HEK293T (cell line): Measurements from ENCODE around the gene PPP1R12B.
"Not testable (repeated sequence)": the region's sequence is repeated elsewhere in the genome, so short reads cannot be mapped to it uniquely, and the experiment has no call there.

Experiments used
- FOXK2 ChIP-seq: fragments of 450-650 bp; IDR thresholded peaks from 2 replicates; pipeline ENCODE4 v1.6.1; 2016; ENCODE audit warnings: mild to moderate bottlenecking
- TARDBP ChIP-seq: fragments of 450-650 bp; IDR thresholded peaks from 2 replicates; pipeline ENCODE4 v1.6.1; 2016

- TF ChIP-seq TARDBP, FOXK2: not testable (repeated sequence)
These were observed 4.2 kb downstream of the PPP1R12B start for GRCh38 chr1:202352583-202353197.
